ENCODE results near the gene TRIM8.
"Not testable (repeated sequence)": the region's sequence is repeated elsewhere in the genome, so short reads cannot be mapped to it uniquely, and the experiment has no call there.

The TRIM8 gene

GRCh38 chr10:102673819-102674511, 29.7 kb downstream of the TRIM8 start:
- DNase-seq: peak; percentile 76

DNA sequence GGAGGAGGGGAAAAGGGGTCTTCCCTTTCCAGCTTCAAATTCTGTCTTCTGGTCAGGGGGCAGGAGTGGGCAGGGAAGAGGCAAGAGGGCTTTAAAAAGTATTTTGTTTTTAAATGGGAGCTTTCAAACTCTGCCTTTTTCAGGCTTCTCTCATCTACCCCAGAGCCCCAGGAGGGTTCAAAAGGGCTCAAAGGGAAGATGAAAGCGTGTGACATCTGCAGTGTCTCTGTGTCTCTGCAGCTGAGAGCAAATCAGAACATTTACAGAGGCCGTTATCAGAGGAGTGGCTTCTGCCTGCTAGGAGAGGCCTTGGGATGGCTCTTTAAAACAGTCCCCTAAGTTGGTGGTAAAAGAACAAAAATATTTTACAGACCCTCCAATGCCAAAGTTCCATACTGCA, 30.3 kb downstream of the TRIM8 start:
- DNase-seq: no peak

DNA sequence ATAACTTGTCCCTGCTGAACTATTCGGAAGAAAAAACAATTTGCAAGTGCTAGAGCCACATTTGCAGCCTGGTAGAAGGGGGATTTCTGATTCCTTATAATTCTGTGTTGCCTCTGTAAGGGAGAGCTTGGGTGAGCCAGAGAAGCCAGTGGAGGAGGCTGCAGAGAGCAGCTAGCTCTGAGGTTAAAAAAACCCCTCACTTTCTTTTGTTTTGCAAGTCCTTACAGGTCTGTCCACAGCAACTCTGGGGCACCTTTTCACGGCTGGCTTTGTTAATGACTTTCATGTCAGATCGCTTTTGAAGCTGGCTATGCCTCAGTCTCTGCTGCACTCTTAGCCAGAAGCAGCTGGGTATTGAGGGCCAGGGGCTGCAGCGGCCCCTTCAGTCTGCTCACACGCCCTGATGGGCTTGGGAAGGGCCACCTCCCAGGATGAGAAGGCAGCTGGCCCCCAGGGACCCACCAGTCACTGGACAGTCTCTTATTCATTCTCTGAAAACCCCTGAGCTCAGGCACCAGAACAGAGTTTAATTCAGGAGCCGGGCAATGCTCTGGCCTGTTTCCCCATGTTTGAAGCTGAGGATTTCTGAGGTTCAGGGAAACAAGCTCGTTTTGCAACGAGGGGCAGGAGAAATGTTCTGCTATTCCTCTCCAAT, 30.9 kb downstream of the TRIM8 start:
- DNase-seq: no peak

GRCh38 chr10:102675666-102676533, 31.6 kb downstream of the TRIM8 start:
- no peak for DNase-seq

DNA sequence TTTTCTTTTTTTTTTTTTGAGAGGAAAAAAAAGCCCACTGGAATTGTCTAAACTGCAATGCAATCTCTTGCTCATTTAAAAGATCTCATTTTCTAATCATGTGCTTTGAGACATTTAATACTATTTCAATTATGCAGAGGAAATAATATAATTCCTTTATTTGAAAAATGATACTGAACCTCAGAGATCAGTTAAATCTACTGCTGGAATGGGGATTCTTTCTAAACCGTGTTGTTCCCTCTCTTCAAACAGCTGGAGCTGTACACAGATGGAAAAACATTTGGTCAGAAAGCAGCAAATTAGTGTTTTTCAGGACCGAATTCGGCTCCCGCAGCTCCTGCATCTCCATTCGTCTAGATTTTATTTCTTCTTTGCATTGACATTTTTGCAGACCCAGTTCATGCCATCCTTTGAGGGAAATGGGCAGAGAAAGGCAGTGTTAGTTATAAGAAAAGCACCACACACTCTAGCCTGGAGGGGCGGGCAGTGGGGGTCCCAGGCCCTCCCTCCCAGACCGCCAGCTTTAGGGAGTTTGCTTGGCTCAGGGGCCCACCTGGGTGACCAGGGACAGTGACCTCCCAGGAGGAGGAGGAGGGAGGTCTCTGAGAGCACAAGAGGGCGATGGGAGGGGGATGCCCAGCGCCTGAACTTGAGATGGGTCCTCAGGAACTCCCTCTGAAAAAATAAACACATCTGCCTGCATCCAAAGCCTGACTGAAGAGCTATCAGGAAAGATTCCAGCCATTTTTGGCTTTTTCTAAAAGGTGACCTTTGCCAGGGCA, 32.4 kb downstream of the TRIM8 start:
- no peak for DNase-seq

DNA sequence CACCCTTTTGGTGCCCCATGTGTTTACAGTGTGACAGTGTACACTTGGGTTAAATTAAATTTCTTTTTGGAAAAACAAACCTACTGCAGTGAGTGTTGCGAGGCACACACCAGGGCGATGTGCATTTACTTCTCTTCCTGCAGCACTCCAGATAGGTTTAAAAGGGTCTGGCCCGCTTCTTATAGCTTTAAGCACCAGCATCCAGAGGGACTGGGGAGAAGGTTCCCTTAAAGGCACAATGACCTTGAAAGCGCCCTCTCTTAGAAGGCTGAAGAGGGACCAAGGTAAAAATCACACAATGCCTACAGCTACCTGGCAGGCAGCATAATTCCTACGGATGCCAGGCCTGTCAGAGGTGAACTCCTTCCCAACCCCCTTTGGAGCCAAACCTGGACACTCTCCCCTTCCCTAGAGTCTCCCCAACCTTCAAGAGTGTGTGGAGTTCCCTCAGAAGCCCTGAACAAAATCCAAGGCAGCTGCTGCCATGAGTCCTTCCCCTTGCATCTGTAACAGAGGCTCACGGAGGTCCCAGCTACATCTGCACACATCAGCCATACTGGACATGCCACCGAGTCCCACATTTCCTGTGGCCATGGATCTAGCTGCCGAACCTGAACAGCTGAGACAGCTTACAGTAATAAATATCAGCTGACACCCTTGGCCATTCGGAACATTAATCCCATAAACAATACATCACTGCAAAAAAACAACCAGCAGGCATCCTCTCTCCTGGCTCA, 33.2 kb downstream of the TRIM8 start:
- no peak for DNase-seq

- no peak for DNase-seq
Observed at GRCh38 chr10:102678068-102678400, 33.8 kb downstream of the TRIM8 start.

- peak; percentile 44 for DNase-seq
Observed at GRCh38 chr10:102678842-102679289, 34.6 kb downstream of the TRIM8 start.

DNA sequence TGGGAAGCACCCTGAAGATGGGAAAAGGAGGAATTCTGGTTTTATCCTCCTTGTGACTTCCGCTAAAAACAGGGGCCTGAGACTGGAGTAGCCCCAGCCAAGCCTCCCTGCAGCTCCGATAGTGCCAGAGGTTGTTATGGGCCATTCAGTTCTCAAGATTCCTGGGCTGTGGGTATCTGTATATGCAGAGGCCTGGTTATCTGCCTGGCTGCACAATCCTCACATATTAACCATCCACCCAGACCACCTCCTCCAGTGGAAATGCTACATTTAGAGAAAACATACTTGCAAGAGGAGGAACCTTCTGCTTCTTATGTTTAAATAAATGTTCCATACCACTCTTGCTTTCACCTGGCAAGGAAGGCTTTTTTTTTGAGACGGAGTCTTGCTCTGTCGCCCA, 35.3 kb downstream of the TRIM8 start:
- DNase-seq: no peak

- no peak for DNase-seq
Observed at GRCh38 chr10:102681696-102682095, 37.4 kb downstream of the TRIM8 start.

DNA sequence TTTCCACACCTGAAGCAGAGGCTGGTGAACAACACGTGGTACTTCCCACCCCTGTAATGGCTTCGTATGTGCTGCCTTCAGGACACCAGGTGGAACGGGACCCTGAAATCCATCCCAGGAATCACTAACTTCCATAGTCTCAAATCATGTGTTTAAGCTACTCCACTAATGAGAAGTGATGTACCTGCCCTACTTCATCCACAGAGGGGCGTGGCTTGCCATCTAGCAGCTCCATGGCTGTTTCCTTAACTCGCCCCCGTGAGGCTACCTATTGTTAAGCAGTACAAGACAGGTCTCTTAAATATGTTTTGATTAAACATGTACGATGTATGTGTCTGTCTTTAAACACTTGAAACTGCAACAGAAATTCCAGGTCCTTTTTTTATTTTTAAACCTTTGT, 38.1 kb downstream of the TRIM8 start:
- DNase-seq: no peak

DNA sequence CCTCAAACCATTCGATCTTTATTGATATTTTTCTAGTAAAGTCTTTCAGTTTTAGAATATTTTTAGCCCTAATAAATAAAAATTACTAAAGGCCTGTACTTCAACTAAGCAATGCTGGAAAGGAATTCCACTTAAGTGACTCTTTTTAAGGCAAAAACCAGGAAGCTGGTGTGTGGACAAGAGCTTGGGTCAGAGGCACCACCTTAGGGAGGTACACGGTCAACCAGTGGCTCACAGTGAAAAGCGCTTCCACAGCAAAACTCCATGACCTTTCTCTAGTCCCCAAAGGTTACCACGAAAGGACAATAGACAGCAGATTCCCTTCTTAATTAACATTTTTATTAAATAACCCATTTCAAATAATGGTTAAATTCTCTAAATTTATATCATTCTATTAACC, 38.7 kb downstream of the TRIM8 start:
- no peak for DNase-seq

DNA sequence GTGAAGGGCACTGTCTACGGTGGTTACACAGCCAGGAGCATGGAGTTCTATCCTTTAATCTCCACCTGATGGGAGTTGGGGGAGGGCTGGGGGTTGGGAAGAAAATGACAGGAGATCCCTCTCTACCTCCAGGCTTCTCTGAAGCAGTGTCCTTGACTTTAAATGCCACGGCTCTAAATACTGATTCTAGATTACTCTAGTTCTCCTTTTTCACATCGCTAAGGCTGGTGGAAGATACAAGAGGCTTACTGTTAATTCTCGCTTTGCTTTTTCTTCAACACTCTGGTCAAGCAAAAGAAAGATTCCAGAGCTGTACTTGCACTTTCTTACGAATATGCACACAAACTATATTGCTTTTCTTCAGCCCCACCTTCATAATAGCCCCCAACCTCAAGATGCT, 39.5 kb downstream of the TRIM8 start:
- DNase-seq: no peak

GRCh38 chr10:102691285-102692066, 47.2 kb downstream of the TRIM8 start:
- DNase-seq: no peak

- not testable (repeated sequence) for DNase-seq
Observed at GRCh38 chr10:102695401-102695800, 51.1 kb downstream of the TRIM8 start.

GRCh38 chr10:102696736-102697135, 52.5 kb downstream of the TRIM8 start:
- no peak for DNase-seq

- DNase-seq: no peak
Observed at GRCh38 chr10:102698894-102699293, 54.6 kb downstream of the TRIM8 start.

- DNase-seq: no peak
Observed at GRCh38 chr10:102701272-102701671, 57.0 kb downstream of the TRIM8 start.

- no peak for DNase-seq
Observed at GRCh38 chr10:102701796-102702195, 57.5 kb downstream of the TRIM8 start.

DNA sequence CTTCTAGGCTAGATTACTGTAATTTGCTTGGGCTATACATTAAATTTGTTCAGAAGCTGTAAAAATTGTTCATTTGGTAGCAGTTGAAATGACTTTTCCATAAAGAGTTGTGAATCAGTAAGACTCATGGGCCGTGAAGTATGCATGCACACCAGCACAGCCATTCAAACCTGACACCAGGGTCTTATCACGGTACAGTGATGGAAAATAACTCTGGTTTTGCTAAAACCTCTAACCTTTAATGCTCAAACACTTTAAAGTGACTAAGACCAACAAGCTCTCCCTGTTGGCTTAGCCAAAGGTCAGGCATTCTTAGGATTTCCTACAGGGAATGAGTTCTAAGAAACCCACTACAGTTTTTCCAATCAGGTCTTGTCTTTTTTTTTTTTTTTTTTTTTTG, 58.5 kb downstream of the TRIM8 start:
- no peak for DNase-seq

GRCh38 chr10:102704915-102705314, 60.6 kb downstream of the TRIM8 start:
- no peak for DNase-seq

- DNase-seq: no peak
Observed at GRCh38 chr10:102705531-102705930, 61.3 kb downstream of the TRIM8 start.

Measured in stimulated activated CD4-positive, alpha-beta T cell treated with anti-CD3 and anti-CD28 coated beads, Interleukin-15, amount 100 ng/mL, for 24 hours (primary cell).